DND-41 (cell line): ENCODE results near the gene MALAT1.

Source experiments
- ATAC-seq: fragments of 200-7000 bp; cut with Tn5 transposase; 3 replicates; pipeline ENCODE4 v1.9.1; 2021; ENCODE audit warnings: low read depth; ENCODE audit not compliant: insufficient read depth
- DNase-seq: peaks from one replicate; pipeline ENCODE4 v3.0.0-alpha.2; 2020
- H2AFZ ChIP-seq: 2 replicates; pipeline ENCODE4 v1.6.0; 2012; ENCODE audit warnings: low read depth, low read length
- H3K27ac ChIP-seq: 2 replicates; pipeline ENCODE4 v1.5.1; 2012; ENCODE audit warnings: low read length, inconsistent platforms
- H3K27me3 ChIP-seq: fragments of 200-600 bp; sonication (generic); 2 replicates; pipeline ENCODE4 v1.6.0; 2012; ENCODE audit warnings: low read length, mild to moderate bottlenecking, inconsistent platforms; ENCODE audit not compliant: insufficient read depth, poor library complexity
- H3K36me3 ChIP-seq: 2 replicates; pipeline ENCODE4 v1.5.1; 2012; ENCODE audit warnings: low read length, inconsistent platforms; ENCODE audit not compliant: insufficient read depth
- H3K4me1 ChIP-seq: 2 replicates; pipeline ENCODE4 v1.5.1; 2012; ENCODE audit warnings: mild to moderate bottlenecking, low read length; ENCODE audit not compliant: insufficient read depth
- H3K4me2 ChIP-seq: 2 replicates; pipeline ENCODE4 v1.6.0; 2012; ENCODE audit warnings: mild to moderate bottlenecking, moderate library complexity, low read length, inconsistent platforms; ENCODE audit not compliant: insufficient read depth
- H3K4me3 ChIP-seq, 2 experiments: fragments of 200-600 bp in 1 of 2; shearing (Covaris generic) in 1 of 2; 2 replicates each; pipeline ENCODE4 v1.5.1; 2012 to 2016; ENCODE audit warnings: inconsistent platforms in 2 of 2, low read length in 2 of 2, mild to moderate bottlenecking in 2 of 2, low read depth in 1 of 2, moderate library complexity in 1 of 2
- H3K79me2 ChIP-seq: 2 replicates; pipeline ENCODE4 v1.6.0; 2012; ENCODE audit warnings: low read length, inconsistent platforms; ENCODE audit not compliant: insufficient read depth
- H3K9ac ChIP-seq: 2 replicates; pipeline ENCODE4 v1.6.0; 2012; ENCODE audit warnings: low read depth, mild to moderate bottlenecking, inconsistent platforms, low read length, moderate library complexity
- H3K9me3 ChIP-seq: 2 replicates; pipeline ENCODE4 v1.5.1; 2012; ENCODE audit warnings: low read length, moderate library complexity, mild to moderate bottlenecking, inconsistent platforms; ENCODE audit not compliant: insufficient read depth, severe bottlenecking
- H4K20me1 ChIP-seq: 2 replicates; pipeline ENCODE4 v1.6.0; 2012; ENCODE audit warnings: low read length; ENCODE audit not compliant: insufficient read depth
- CTCF ChIP-seq: IDR thresholded peaks from 2 replicates; pipeline ENCODE4 v1.5.1; 2012; ENCODE audit warnings: borderline replicate concordance, low read length, moderate library complexity, mild to moderate bottlenecking; ENCODE audit not compliant: poor library complexity, severe bottlenecking; ENCODE audit errors: extremely low read depth
- EZH2 ChIP-seq: IDR thresholded peaks from 3 replicates; pipeline ENCODE4 v1.6.1; 2012; ENCODE audit warnings: borderline replicate concordance, low read depth, mild to moderate bottlenecking, moderate library complexity, low read length, inconsistent platforms; ENCODE audit not compliant: severe bottlenecking

Gene MALAT1

GRCh38 chr11:65492637-65493366 lies 6.0 kb upstream of the MALAT1 start:
- H3K4me3 ChIP-seq, result no peak overlapping the region

GRCh38 chr11:65493367-65494176 lies 5.3 kb upstream of the MALAT1 start:
- Histone ChIP-seq H3K27me3 (no peaks in the 10 kb centered on the region), H3K36me3 (no peaks in the 10 kb centered on the region; the same call in 1 of the 2 replicates), H2AFZ (no peak overlapping the region), H3K9me3 (no peaks in the 10 kb centered on the region), H3K4me2 (no peak overlapping the region), H3K4me3 (no peak overlapping the region), H3K9ac (no peak overlapping the region), H3K79me2 (peaks cover 30% of the 10 kb centered on the region), H3K4me1 (peaks cover 16% of the 10 kb centered on the region), H4K20me1 (no peaks in the 10 kb centered on the region), H3K27ac (no peak overlapping the region)
- TF ChIP-seq CTCF (no peak), EZH2 (no peak)
- ATAC-seq, result no peak
- DNase-seq, result no peak

More at GRCh38 chr11:65492637-65493366, 6.0 kb upstream of the MALAT1 start:
- H3K9me3 ChIP-seq, result no peaks in the 10 kb centered on the region
- peaks cover 23% of the 10 kb centered on the region for H3K79me2 ChIP-seq
- H3K9ac ChIP-seq, result no peak overlapping the region
- TF ChIP-seq EZH2 (no peak), CTCF (no peak)
- no peak overlapping the region for H3K4me2 ChIP-seq
- ATAC-seq (no peak), DNase-seq (no peak)
- no peaks in the 10 kb centered on the region; the same call in 1 of the 2 replicates for H3K36me3 ChIP-seq
- no peak overlapping the region for H3K27ac ChIP-seq
- H2AFZ ChIP-seq, result no peak overlapping the region
- H3K27me3 ChIP-seq, result no peaks in the 10 kb centered on the region
- peaks cover 16% of the 10 kb centered on the region for H3K4me1 ChIP-seq
- H4K20me1 ChIP-seq, result no peaks in the 10 kb centered on the region

- peak overlapping the region; percentile 64 for H3K4me2 ChIP-seq
- H3K9ac ChIP-seq, result peak overlapping the region; percentile 66
- ATAC-seq (peak; percentile 29), DNase-seq (peak; percentile 65)
- peak overlapping the region; percentile 23 for H2AFZ ChIP-seq
- H3K27ac ChIP-seq, result peak overlapping the region; percentile 94
- H3K27me3 ChIP-seq, result no peaks in the 10 kb centered on the region
- TF ChIP-seq EZH2 (no peak), CTCF (no peak)
- peaks cover 22% of the 10 kb centered on the region for H4K20me1 ChIP-seq
- H3K4me1 ChIP-seq, result peaks cover 16% of the 10 kb centered on the region
- peak overlapping the region; percentile 5 to 52; a peak in 3 of 4 replicates for H3K4me3 ChIP-seq
- peaks cover 60% of the 10 kb centered on the region for H3K79me2 ChIP-seq
- peaks cover 2% of the 10 kb centered on the region for H3K9me3 ChIP-seq
- peaks cover 20% of the 10 kb centered on the region for H3K36me3 ChIP-seq
Observed at GRCh38 chr11:65496304-65497140, 2.3 kb upstream of the MALAT1 start.
